Smooth muscle cell of bladder (primary cell): ENCODE results near the gene CGB1. TPM values are rescaled to one million over a fixed set of nuclear protein-coding genes. Genes with fewer than 3 reads are reported as not detected.

Experiments
- total RNA-seq: library from RNA; depleted of rRNA; stranded (reverse); fragments of >200 nt; gene quantifications from 2 replicates; pipeline ENCODE4 v1.2.3, GENCODE V29; 2014

CGB1 gene
- not detected in 2 replicates for total RNA-seq

GRCh38 chr19:49036815-49037214 lies at the start of gene CGB1:
Gene CGB1 (minus strand): TSS chr19:49036895. CDS start chr19:49036711, 184 bp downstream.

GRCh38 chr19:49085020-49085867 lies 48.5 kb upstream of the CGB1 start, which contains the start of gene SNRNP70:
Gene SNRNP70 (plus strand): TSS chr19:49085451. CDS start chr19:49086415, 964 bp downstream.

DNA sequence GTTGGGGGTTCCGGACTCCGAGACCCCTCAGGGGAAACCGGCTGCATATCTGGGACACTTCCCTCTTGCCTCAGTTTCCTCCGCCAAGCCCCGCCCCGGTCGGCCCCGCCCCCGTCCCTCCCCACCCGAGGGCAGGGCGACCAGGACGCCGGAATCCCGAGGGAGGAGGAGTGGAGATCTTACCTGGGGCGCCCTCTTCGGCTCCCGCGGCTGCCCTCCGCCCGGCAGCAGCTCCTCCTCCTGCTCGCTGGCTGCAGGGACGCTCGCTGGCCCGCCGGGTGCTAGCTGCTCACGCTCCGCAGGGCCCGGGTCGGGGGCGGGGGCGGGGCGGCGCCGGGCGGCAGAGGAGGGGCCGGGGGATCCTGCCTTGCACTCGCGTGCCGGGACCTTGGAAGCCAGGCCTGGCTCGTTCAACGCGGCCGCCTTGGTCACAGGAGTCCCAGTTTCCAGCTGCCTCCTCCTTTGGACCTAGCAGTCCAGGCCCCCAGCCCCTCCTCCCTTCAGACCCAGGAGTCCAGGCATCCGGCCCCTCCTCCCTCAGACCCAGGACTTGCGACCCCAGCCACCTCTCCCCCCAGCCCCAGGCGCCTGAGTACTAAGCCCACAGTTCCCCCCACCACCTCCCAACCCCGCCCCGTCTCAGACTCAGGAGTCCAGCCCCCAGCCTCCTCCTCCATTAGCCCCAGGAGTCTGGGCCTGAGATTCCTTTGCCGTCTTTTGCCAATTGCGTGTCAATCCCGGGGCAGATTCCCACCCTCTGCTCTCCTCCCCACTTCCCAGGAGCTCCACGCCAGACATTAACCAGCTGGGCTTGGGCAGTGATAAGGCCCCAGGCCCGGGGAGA lies 28.3 kb upstream of the CGB1 start, which contains the start of gene NTF4:
Gene NTF4 (minus strand): TSS at position 51 of the 844 bp plus-strand sequence. CDS start 2,821 bp downstream, outside the sequence.

GRCh38 chr19:49057636-49058234 lies 21.0 kb upstream of the CGB1 start, which contains the start of gene CGB7:
Gene CGB7 (minus strand): TSS chr19:49057749. CDS start chr19:49055375, 2,374 bp downstream.

GRCh38 chr19:49049011-49049410 lies 12.3 kb upstream of the CGB1 start, which contains the start of gene CGB8:
Gene CGB8 (minus strand): TSS chr19:49049111. CDS start chr19:49048739, 372 bp downstream.

DNA sequence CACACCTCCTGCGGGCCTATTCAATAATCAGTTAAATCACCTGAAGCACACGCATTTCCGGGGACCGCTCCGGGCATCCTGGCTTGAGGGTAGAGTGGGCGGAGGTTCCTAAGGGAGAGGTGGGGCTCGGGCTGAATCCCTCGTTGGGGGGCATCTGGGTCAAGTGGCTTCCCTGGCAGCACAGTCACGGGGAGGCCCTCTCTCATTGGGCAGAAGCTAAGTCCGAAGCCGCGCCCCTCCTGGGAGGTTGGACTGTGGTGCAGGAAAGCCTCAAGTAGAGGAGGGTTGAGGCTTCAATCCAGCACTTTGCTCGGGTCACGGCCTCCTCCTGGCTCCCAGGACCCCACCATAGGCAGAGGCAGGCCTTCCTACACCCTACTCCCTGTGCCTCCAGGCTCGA lies 6.9 kb upstream of the CGB1 start, which contains the start of gene CGB5:
Gene CGB5 (plus strand): TSS at position 301 of the 400 bp plus-strand sequence. CDS start 362 bp downstream, outside the sequence.

GRCh38 chr19:49031642-49032301 lies 4.9 kb downstream of the CGB1 start, which contains the start of gene CGB2:
Gene CGB2 (plus strand): TSS chr19:49031890. CDS start chr19:49032096, 206 bp downstream.

GRCh38 chr19:49024233-49024632 lies 12.5 kb downstream of the CGB1 start, which contains the start of gene CGB3:
Gene CGB3 (minus strand): TSS chr19:49024333. CDS start chr19:49023971, 362 bp downstream.

DNA sequence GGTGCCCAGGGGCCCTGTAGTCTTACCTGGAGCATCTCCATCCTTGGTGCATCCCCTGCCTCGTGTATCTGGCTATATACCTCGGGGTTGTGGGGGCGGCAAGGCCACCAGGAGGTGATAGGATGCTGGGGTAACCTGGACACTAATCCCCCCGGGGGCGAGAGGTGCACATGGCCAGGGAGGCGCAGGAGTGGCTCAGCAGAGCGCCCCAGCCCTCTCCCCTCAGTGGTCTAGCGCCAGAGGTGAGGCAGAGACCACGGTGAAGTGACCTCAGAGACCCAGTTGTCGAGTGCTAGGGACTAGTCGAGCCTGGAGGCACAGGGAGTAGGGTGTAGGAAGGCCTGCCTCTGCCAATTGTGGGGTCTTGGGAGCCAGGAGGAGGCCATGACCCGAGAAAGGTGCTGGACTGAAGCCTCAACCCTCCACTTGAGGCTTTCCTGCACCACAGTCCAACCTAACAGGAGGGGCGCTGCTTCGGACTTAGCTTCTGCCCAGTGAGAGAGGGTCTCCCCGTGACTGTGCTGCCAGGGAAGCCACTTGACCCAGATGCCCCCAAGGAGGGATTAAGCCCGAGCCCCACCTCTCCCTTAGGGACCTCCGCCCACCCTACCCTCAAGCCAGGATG lies 19.5 kb downstream of the CGB1 start, which contains the start of gene LHB:
Gene LHB (minus strand): TSS at position 51 of the 625 bp plus-strand sequence. CDS start 10 bp downstream, at position 41.

GRCh38 chr19:48993175-48994034 lies 43.3 kb downstream of the CGB1 start, which contains the start of the genes GYS1 and RUVBL2:
Gene GYS1 (minus strand): TSS chr19:48993309. CDS start chr19:48993112, 197 bp downstream.
Gene RUVBL2 (plus strand): TSS chr19:48993887. CDS start chr19:48993912, 25 bp downstream.

Other genes with a start within 250 kb of the CGB1 start
- 26.6 and 28.4 TPM in 2 replicates for gene BCAT2, start 225.9 kb downstream of the CGB1 start, total RNA-seq
- 6.8 and 7.3 TPM in 2 replicates for gene HSD17B14, start 200.4 kb downstream of the CGB1 start, total RNA-seq
- 6.5 and 10.6 TPM in 2 replicates for gene PLEKHA4, start 168.3 kb downstream of the CGB1 start, total RNA-seq
- 51.6 and 53.1 TPM in 2 replicates for gene PPP1R15A, start 164.5 kb downstream of the CGB1 start, total RNA-seq
- 0.28 and 0.55 TPM in 2 replicates for gene TULP2, start 138.2 kb downstream of the CGB1 start, total RNA-seq
- gene NUCB1, start 136.6 kb downstream of the CGB1 start, total RNA-seq: 117 and 149 TPM in 2 replicates
- 0.14 and 0.18 TPM in 2 replicates for gene DHDH, start 103.2 kb downstream of the CGB1 start, total RNA-seq
- 77.2 and 141 TPM in 2 replicates for gene BAX, start 82.0 kb downstream of the CGB1 start, total RNA-seq
- gene FTL, start 71.6 kb downstream of the CGB1 start, total RNA-seq: 5,813 and 7,581 TPM in 2 replicates
- gene GYS1, start 43.6 kb downstream of the CGB1 start, total RNA-seq: 29.0 and 45.9 TPM in 2 replicates
- 201 and 206 TPM in 2 replicates for gene RUVBL2, start 43.0 kb downstream of the CGB1 start, total RNA-seq
- gene LHB, start 19.8 kb downstream of the CGB1 start, total RNA-seq: not detected in 2 replicates
- not detected in 2 replicates for gene CGB3, start 12.6 kb downstream of the CGB1 start, total RNA-seq
- not detected in 2 replicates for gene CGB2, start 5.0 kb downstream of the CGB1 start, total RNA-seq
- gene CGB5, start 7.0 kb upstream of the CGB1 start, total RNA-seq: not detected in 2 replicates
- gene CGB8, start 12.2 kb upstream of the CGB1 start, total RNA-seq: not detected in 2 replicates
- 0.09 and 0.14 TPM in 2 replicates for gene CGB7, start 20.9 kb upstream of the CGB1 start, total RNA-seq
- gene NTF4, start 27.9 kb upstream of the CGB1 start, total RNA-seq: not detected in 2 replicates
- not detected in 2 replicates for gene KCNA7, start 35.8 kb upstream of the CGB1 start, total RNA-seq
- 106 and 162 TPM in 2 replicates for gene SNRNP70, start 48.6 kb upstream of the CGB1 start, total RNA-seq
- gene LIN7B, start 77.5 kb upstream of the CGB1 start, total RNA-seq: 8.9 and 11.0 TPM in 2 replicates
- 0.28 and 0.83 TPM in 2 replicates for gene C19orf73, start 82.2 kb upstream of the CGB1 start, total RNA-seq
- gene PPFIA3, start 82.6 kb upstream of the CGB1 start, total RNA-seq: 1.4 and 1.6 TPM in 2 replicates
- gene HRC, start 118.5 kb upstream of the CGB1 start, total RNA-seq: 0.09 TPM in 1 of 2 replicates, not detected in the other
- 9.1 and 16.5 TPM in 2 replicates for gene TRPM4, start 120.9 kb upstream of the CGB1 start, total RNA-seq